Stimulated activated CD4-positive, alpha-beta T cell treated with anti-CD3 and anti-CD28 coated beads, Interleukin-1b, Interleukin-23, amount 100 ng/mL, for 4 hours (primary cell): ENCODE results near the gene RPL38.

Experiments
- DNase-seq, 2 donors: peaks; one replicate each; pipeline ENCODE4 v3.0.0-alpha.2; 2020; ENCODE audit warnings: low read depth in 2 of 2

The RPL38 gene

DNA sequence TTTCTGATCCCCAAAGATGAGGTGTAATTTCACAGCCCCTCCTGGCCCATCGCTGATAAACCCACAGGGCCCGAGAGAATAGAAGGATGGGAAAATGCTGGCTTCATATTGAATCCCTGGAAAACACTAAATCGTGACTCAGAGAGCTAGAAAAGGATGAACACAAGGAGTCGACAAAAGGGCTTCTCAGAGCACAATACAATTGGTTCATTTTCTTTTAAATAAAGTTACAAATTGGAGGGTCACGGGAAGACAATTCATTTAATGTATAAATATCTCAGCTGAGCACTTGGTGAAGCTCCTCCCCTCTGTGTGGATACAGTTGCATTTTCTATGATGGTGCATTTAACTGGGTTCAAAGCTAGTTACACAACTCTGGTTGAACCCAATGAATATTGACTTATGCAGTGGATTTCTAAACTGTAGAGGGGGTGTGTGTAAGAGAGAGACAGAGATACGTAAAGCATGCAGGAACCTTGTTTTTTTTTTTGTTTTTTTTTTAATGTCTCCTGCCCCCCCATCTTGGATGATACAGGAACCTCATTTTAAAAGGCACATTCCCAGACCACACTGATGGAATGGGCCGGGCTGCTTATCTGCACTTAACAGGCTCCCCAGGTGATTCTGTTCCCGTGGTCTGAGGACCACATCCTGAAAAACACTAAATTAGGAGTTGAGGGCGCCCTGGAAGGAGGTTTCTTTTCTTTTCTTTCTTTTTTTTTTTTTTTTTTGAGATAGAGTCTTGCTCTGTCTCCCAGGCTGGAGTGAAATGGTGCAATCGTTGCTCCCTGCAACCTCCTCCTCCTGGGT is 24.0 kb downstream of the RPL38 start:
- no peak for DNase-seq

DNA sequence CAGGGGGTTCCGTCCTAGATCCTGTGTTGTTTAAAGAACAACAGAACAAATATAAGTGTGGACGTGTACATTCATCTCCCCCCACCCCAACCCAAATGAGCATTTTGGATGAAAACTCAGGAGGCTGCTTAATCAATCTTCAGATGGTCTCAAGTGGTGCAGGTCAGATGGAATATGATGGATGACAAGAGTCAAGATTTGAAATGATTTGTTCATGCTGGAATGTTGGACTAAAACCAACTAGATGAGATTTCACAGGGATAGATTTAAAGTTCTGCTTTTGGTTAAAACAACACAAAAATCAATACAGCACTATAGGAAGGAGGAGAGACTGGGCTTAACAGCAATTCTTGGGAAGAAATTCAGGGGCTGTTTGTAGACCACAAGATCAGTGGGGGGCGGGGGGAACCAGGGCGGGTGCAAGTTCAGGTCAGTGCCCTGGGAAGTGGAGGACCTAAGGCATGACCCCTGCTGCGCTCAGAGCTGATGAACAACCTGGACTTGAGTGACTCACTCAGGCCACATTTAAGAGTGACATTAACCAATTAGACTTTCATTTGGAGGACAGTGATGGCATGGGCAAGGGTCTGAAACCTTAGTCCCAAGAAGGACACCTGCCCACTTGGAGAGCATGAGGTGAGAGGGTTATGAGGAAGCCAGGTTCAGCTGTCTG is 25.0 kb downstream of the RPL38 start:
- no peak for DNase-seq

DNA sequence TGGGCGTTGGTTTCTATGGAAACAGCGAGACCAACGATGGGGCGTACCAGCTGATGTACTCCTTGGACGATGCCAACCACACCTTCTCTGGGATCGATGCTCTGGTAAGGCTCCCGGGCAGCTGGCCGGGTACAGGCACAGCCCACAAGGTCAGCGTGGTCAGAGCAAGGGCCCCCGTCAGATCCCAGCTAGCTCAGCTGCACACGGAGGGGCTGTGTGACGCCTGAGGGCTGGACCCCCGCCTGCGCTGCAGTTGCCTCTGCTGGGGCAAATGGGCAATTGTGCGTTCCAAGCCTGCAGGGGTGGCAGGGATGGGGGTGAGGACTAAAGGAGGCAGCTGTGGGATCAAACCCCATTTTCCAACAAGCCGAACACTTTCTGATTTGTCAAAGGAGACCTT is 27.4 kb downstream of the RPL38 start:
- DNase-seq, result no peak

DNA sequence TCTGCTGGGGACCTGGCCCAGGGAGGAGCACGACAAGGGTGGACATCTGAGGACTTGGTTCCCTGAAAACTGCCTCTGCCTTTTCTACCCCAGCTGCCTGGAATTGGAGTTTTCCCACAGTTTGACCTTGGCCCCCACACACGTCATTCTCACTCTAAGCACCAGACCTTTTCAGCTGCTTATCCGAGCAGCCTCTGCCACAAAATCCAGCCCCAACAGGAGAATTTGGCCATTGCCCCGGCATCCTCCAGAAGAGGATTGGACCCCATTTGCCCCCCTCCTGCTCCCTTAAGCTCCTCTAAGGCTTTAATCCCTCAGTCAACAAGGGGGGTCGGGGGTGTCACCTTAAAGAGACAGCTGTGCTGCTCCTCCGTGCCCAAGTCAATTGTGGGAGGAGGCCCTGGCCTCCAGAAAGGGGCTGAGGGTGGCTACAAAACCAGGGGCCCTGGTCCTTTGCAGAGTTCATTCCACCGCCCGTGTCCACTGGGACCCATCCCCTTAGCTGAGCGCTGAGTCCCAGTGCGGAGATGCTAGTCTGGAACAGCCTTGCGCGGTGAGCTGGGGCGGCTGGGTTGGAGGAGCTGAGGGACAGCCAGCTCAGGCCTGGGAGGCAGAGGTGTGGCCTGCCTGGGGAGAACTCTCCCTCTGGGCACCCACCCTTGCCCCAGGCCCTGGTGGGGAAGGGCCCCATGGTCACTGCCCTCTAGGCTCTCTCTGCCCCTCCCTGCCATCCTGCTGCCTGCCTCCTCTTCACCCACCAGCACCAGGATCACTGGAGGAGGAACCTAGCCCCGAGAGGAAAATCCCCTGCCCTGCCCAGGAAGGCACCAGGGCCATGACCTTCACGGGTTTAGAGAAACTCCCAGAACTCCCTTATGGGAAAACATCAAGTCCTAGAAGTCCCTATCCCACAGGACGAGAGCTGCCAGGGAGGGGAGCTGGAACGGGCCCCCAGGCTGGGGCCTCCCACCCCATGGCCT is 28.7 kb downstream of the RPL38 start:
- no peak for DNase-seq

DNA sequence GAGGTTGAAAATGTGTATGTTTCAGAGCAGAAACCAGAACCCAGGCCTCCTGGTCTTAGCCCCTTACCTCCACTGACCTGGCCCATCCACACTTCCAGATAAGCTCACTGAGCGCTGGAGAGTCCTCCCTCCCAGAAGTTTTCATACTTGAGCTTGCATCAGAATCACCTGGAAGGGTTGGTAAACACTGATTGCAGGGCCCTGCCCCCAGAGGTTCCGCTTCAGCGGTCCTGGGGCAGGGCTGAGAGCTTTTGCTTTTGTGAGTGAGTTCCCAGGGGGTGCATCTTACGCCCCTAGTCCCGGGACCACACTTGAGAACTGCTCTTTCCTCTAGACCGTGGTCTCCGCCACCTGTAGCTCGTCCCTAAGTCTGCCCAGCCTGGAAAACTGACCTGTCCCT is 30.5 kb downstream of the RPL38 start:
- DNase-seq, result no peak

DNA sequence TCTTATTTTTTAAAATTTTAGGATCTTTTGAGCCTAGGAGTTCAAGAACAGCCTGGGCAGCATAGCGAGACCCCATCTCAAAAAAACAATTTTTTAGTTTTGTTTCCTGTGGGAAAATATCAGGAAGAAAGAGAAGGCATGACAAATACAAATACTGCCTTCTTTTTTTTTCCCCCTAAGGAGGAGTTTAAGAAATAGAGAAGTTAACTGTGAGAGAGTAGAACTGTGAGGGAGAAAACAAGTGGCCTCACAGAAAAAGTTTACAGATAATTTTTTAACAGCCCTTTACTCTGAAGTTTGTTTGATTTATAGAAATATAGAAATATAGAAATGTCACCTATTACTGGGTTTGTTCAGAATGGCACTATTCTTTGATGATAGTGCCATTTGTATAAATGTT is 31.0 kb downstream of the RPL38 start:
- no peak for DNase-seq

DNA sequence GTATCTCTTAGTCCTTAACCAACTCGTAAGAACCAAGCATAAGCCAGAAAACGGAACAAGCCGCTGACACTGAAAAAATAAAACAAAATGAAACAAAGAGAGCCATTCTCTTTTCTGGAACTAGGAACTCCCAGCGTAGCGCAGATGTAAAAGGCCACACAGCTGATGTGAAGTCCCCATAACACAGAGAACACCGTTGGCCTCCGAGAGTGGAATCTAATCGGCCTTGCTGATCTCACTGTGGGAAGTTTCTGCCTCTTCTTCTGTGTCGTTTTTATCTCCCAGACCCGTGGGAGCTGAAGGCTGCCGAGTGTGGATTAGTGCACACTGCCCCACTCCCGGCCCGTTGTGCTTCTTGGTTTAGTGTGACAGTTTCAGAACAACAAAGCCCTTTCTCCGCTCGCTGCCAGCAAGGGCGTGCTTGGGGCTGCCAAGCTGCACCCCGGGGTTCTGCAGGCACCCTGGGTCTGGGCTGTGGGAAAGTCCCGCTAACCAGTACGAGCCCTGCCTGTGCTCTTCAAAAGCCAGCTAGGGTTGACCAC is 31.6 kb downstream of the RPL38 start:
- DNase-seq, result no peak

DNA sequence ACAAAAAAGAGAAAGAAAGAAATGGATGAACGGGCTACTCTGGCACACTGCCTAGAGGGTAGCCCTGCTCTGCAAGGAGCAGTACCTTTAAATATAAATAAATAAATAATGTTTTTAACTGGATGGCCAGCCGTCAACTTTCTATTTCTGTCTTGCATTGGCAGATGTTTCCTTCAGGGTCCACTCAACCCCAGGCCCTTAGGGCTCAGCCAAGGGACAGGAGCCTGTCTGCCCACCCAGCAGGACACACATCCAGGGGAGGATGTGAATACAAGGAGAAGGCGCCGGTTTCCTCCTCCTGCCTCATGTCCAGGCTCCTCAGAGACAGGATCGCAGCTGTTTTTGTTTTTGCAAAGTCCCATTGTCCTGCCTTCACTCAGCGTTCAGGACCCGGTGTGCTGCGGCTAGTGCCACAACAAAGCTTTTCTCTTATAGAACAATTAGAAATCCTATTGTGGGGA is 32.5 kb downstream of the RPL38 start:
- DNase-seq, result no peak

DNA sequence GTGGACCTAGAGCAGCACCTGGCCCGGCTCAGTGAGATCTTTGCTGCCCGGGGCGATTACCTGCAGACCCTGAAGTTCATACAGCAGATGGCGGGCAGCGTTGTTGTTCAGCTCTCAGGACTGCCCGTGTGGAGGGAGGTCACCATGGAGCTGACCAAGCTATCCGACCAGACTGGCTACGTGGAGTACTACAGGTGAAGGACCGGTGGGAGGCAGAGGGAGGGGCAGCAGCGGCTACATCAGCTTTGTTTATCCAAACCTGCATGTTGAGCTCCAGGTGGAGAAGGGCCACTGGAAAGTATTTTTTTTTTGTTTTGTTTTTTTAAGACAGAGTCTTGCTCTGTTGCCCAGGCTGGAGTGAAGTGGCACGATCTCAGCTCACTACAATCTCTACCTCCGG is 33.8 kb downstream of the RPL38 start:
- no peak for DNase-seq

DNA sequence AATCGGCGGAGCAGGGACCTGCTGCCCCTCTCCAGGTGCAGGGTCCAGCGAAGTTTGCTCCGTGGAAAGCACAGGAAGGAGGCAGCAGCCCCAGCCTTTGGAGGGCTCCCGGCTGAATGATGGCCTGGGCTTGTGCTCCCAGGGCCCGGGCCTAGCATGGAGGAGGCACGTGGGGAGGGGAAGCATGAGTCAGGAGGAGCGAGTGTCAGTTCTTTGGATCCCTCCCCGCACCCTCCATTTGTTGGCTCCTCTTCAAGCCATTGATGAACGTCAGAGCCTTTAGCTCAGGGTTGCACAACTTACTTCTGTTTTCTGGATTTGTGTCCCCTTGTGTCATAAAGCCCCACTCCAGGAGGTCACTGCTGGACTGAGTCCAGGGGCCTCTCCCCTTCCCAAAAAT is 35.7 kb downstream of the RPL38 start:
- no peak for DNase-seq

DNA sequence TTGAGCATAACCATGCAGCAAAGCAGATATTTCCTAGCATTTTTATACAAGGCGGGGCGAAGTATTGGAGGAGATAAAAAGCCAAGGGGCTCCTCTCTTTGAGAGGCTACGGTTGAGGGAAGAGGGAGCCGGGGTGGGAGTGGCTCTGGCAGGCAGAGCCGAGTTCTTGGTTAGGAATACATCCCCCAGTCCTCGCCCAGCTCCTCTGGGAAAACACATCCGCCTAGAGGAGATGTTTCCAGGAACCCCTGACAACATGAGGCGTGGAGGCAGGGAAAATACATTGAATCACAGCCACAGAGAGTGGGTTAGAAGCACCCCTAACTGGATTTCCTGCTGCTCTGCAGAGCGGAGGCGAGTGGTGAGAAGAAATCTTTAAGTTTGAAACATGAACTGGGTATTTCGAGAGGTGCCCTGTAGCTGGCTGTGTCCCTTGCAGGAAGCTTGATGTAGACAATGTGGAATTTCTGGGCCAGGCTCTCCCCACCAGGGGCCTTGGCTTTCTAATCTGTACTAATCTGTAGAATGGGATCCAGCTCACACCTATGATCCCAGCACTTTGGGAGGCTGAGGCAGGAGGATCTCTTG is 37.2 kb downstream of the RPL38 start:
- DNase-seq, result no peak

DNA sequence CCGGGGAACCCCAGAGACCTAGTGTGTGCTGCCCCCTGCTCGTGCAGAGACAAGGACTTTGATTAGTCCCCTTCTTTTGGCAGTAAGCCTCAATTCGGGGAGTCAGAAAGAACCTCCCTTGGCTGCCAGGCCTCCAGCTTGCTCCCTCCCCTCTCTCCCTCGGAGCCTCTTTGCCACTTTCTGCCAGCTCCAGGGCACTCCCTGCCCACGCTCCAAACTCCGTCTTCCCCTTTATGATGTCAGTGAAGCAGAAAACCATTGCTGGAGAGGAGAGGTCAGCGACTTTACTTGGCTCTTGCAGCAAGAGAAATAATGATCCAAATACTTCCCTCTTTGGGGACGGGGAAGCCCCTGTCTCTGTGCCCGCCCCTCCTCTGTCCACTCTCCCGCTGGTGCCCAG is 38.0 kb downstream of the RPL38 start:
- DNase-seq, result no peak

DNA sequence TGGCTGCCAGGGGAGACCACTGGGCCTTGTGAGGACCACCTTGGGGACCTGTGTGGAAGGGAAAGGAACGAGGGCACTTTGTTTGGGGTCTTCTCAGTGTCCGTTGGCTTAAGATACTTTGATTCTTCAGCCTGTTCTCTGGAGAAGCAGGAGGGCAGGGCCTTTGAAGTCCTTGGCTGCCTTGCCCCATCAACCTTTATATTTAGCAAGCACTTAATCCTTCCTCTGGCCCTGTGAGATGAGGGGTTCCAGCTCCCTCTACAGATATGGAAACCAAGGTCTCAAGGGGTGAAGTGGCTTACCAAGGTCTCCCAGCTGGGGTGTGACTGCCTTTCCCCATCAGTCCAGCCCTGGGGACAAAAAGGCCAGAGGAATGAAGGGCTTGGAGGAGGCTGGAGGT is 38.4 kb downstream of the RPL38 start:
- DNase-seq, result no peak

DNA sequence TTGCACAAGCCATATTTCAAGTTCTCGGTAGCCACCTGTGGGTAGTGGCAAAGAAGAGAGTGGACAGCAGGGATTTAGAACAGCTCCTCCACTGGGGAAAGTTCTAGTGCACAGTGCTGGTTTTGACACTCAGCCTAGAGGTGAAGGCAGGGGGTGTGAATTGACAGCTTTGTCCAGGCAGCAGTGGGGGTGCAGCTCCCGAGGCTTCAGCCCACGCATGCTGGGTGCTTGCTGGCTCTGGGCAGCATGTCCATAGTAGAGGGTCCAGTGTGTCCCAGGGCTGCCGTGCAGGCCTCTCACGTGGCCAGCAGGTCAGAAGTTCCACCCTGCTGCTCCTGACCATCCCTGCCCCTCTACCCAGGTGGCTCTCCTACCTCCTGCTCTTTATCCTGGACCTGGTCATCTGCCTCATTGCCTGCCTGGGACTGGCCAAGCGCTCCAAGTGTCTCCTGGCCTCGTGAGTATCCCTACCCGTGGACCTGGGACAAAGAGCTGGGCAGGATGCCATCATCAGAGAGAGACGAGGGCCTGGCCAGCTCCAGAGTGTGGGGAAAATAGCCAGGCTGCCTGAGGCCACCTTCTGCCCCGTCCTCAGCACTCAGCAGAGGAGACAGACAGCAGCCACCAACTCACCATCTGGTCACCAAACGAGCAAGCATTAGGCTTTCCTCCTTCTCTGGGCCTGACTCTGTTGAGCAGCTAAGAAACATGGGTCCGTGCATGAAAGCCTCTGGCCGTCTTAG is 39.7 kb downstream of the RPL38 start:
- DNase-seq, result no peak

DNA sequence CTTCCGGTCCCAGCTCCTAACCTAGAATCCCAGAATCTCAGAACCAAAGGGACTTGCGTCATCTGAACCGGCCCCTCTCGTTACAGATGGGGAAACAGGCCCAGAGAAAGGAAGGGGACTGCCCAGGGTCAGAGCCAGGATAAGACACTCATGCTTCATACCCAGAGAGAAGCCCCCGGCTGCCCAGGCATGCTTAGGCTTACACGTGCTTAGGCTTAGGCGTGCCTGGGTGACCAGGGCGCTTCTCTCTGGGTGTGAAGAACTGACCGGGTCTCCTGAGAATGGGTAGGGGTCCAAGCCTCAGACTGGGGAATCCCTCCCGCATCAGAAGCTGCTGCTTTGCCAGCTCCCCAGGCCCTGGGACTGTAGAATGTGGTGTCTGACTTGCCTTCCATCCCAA is 40.6 kb downstream of the RPL38 start:
- DNase-seq, result no peak

DNA sequence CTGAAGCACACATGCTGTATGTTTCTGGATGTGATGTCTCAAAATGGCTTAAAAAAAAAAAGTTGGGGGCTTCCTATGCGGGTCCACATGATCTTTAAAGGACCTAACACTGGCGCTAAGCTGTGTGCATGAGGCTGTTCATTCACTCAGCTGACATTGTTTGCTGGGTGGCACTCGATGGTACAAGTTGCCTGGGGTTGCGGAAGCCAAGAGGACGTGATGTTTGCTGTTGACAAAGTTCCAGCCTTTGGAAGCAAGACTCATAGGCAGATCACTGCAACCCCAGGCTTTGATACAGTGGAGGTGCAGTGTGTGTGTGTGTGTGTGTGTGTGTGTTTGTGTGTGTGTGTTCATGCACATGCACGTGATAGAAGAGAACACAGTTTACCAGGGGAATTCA is 41.1 kb downstream of the RPL38 start:
- DNase-seq, result no peak

DNA sequence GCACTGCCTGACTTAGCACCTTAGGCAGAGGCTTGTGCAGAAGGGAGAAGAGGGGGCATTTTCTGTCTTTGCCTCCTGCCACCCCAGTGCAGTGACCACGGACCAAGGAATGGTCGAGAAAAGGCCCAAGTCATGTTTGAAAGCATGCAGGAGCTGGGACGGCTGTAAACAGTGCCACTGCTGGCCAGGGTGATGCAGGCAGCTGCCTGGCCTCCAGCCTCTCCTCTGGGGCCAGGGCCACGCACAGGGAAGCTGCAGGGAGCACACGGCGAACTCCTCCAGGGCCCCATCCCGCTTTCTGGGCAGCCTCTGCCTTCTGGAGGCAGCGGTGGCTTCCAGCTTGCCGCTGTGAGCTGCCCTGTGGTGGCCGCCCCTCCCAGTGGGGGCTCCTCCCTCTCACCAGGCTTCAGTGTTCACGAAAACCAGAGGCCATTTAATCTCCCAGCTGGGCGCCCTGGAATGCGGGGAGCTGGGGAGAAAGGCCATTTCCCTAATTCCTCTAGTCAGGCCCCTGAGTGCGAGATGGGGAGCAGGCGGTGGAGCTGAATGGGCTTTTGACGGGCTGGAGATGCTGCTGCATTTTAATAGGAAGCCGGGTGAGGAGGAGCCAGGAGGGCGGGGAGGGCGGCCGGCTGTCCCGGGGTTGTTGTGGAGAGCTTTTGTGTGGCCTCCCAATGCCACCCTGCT is 41.8 kb downstream of the RPL38 start:
- DNase-seq, result no peak

DNA sequence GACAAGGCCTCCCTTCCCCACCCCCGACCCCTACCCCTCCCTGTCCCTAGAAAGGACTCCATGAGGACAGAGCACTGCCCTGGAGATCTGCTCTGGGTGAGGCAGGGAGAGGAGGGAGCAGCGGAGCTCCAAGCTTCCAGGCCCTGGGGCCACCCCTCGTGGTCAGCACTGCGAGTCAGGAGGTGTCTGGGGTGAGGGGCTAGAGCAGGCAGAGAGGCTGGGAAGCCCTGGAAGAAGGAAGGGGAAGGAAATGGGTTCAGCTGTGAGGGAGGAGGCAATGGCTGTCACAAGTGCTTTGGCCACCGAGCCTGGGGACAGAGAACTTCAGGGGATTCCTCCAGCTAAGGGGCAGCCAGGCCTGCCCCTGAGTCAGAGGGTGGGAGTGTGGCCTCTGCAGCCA is 42.4 kb downstream of the RPL38 start:
- no peak for DNase-seq

DNA sequence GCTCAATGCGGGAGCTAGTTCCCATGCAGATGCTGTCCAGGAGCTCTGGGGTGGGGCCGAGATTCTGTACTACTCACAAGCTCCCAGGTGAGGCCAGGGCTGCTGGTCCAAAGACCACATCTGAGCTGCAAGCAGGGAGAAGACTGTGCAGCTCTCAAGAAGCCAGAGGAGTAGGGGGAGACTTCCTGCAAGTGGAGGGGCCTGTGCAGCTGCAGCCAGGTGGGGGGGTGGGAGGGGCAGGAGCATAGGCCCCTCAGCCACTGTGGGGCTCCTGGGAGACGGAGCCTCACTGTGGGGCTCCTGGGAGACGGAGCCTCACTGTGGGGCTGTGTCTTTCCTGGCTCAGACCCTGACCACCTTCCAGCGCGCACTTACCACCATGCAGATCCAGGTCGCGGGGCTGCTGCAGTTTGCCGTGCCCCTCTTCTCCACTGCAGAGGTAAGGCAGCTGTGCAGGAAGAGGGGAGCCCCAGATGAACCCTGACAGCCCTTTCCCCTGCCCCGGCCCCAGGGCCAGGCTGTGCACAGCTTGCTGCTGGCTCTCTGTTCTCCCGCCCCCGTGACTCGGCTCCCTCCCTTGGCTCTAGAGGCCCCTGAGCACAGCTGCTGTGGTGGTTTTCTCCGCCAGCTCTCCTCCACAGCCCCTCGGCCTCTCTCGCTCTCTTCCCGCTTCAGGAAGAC is 46.3 kb downstream of the RPL38 start:
- no peak for DNase-seq
